A172 (cell line): Measurements from ENCODE around the gene PLCG2. TPM values are rescaled to one million over a fixed set of nuclear protein-coding genes. Genes with fewer than 3 reads are reported as not detected.
A peak's percentile ranks its signal among the peaks of the same experiment; 100 is the strongest.
"Not testable (repeated sequence)": the region's sequence is repeated elsewhere in the genome, so short reads cannot be mapped to it uniquely, and the experiment has no call there.

Source experiments
- DNase-seq: peaks from one replicate; pipeline ENCODE4 v3.0.0-alpha.2; 2015; ENCODE audit warnings: low spot score
- total RNA-seq: library from RNA; depleted of rRNA; stranded (reverse); fragments of >200 nt; shearing (Covaris generic); gene quantifications from 2 replicates; pipeline ENCODE4 v1.2.3, GENCODE V29; 2014; rRNA removed

PLCG2 gene
- 3.8 and 3.9 TPM in 2 replicates for total RNA-seq

DNA sequence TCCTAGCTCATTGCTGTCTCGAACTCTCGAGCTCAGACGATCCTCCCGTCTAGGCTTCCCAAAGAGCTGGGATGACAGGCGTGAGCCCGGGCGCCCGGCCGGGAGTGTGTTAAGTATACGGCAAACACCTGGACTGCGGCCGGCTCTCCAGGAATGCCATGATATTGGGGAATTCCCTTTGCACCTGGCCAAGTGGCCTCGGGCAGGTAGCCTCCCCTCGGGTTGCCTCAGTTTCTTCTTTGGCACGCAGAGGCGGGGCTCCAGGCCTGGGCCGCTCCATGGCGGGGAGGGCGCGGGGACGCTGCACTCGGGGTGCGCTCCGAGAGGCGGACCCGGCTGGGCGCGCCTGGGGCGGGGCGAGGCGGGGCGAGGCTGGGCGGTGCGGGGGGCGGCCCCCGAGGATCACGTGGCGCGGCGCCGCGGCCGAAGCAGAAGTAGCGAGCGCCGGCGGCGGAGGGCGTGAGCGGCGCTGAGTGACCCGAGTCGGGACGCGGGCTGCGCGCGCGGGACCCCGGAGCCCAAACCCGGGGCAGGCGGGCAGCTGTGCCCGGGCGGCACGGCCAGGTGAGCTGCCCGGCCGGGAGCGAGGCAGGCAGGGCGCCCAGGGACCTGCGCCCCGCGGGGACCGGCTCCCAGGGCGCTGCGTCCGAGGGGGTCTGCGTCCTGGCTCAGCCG is at the start of gene PLCG2:
Gene PLCG2 (plus strand): TSS at position 431 of the 675 bp plus-strand sequence. CDS start 6,699 bp downstream, outside the sequence.
- peak; percentile 31 for DNase-seq

GRCh38 chr16:81729451-81729850 is 49.6 kb upstream of the PLCG2 start:
- no peak for DNase-seq

- DNase-seq: peak; percentile 92
These were observed 48.7 kb upstream of the PLCG2 start for GRCh38 chr16:81730090-81731051.

DNA sequence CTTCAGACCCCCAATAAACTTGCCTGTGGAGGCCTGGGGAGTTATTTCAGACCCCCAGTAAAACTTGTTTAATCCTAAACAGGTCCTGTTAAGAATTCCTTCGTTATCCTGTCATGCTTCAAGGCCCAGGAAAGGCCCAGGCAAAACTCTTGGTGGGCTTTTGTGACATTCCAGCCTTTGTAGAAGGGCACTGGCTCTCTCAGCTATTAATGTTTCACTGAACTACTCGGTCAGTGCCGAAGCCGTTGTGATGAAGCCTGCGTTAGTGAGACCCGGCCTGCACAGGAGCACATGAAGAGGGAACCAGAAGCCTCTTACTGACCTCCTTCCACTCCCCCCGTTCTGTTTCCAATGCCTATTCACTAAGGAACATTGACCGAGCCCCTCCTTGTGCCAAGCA is 47.4 kb upstream of the PLCG2 start:
- DNase-seq: no peak

- DNase-seq: no peak
These were observed 46.4 kb upstream of the PLCG2 start for GRCh38 chr16:81732699-81733098.

DNA sequence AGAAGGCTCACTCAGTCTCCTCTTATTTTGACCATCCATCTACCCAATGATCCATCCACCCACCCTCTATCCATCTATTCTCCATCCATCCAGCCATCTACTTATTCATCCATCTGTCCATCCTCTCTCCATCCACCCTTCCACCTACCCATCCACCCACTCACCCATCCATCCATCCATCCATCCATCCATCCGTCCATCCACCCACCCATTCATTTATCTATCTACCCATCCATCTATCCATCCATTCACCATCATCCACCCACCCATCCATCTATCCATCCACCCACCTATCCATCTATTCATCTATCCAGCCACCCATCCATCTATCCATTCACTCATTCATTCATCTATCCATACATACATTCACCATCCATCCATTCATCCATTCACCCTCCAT is 45.8 kb upstream of the PLCG2 start:
- DNase-seq: no peak

DNA sequence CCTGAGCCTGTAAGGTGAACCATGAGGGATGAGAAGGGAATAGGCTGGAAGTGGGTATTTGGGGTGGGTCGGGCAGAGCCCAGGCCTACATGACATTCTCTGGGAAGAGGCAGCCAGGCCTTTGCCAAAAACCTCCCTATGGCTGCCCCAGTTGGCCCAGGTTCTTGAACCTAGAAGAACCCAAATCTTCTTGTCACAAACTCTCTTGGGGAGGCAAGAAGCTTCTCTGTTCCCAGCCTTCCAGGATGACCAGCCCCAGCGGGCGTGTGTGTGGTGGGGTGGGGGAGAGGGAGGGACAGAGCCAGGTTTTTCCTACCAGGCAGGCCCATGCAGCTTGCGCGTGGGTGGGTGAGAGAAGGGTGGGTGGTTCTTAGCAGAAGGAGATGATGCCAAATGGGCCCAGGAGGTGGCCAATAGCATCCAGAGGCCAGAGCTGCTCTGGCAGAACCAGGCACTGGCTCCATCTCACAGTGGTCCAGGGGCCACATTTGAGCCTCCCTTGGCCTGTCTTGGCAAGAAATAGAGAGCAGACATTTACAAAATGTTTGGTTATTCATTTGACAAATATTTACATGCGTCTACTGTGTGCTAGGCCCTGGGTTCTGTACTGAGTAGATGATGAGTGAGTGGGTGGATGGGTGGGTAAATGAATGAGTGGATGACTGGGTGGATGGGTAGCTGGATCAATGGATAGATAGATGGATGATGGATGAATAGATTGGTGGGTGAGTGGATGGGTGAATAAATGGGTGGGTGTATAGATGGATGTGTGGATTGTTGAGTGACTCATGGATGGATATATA is 44.3 kb upstream of the PLCG2 start:
- DNase-seq: no peak

GRCh38 chr16:81737885-81738536 is 41.1 kb upstream of the PLCG2 start:
- peak; percentile 84 for DNase-seq

- no peak for DNase-seq
These were observed 40.2 kb upstream of the PLCG2 start for GRCh38 chr16:81738783-81739496.

GRCh38 chr16:81739503-81739902 is 39.6 kb upstream of the PLCG2 start:
- DNase-seq: no peak

DNA sequence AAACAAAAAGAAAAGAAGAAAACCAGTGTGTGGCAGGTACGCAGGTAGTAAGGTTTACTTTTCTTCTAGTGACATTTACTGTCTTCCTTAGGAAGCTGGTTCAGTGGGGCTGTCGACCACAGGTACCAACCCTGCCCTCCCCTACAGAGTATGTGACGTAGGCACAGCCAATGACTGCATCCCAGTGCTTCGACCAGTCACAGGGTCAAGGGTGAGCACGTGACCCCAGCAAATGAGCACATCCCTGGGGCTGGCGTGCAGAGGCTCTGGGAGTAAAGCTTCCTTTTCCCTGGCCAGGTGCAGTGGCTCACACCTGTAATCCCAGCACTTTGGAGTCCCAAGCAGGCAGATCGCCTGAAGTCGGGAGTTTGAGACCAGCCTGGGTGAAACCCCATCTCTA is 38.9 kb upstream of the PLCG2 start:
- DNase-seq: no peak

DNA sequence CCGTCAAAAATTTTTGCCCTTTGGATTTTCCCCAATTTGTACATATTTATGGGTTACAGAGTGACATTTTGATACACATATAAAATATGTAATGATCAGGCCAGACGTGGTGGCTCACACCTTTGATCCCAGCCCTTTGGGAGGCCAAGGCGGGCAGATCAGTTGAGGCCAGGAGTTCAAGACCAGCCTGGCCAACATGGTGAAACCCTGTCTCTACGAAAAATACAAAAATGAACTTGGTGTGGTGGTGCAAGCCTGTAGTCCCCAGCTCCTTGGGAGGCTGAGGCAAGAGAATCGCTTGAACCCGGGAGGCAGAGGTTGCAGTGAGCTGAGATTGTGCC is 37.7 kb upstream of the PLCG2 start:
- DNase-seq: not testable (repeated sequence)

- no peak for DNase-seq
These were observed 34.7 kb upstream of the PLCG2 start for GRCh38 chr16:81744385-81744784.

DNA sequence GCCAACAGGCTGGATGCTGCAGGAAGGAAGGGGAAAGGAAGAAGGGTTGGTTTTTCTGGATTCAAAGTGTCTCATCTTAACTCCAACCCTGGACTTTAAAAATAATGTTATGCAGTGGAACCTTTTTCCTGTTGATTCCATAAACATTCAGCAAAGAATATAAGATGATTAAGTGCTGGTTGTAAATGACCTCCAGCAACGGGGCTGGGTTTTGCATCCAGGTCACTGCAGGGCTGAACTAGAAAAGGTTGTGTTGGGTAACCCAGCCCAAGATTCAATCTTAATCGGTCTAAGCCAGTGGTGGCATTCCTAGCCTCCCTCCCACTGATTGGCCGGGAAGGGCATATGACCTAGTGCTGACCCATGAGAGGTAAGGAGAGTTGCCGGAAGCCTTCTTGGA is 34.2 kb upstream of the PLCG2 start:
- DNase-seq: no peak

GRCh38 chr16:81745704-81746558 is 33.2 kb upstream of the PLCG2 start:
- DNase-seq: peak; percentile 48

DNA sequence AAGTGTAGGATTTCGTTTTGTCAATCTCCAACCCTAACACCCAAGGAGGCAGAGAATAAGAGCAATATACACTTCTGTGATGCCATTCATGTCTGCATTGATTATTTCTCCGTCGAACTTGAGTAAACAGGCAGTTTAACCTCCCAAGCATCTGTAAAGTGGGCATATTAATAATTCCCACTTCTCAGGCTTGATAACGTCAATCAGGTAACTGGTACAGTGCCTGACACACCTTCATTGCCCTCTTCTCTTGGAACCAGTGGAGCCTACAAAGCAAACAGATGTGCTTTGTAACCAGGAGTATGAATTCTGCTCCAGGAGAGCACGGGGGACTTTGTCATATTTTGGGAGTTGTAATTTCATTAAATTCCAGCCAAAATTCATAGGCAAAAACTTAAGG is 32.5 kb upstream of the PLCG2 start:
- DNase-seq: no peak

GRCh38 chr16:81748476-81749198 is 30.5 kb upstream of the PLCG2 start:
- no peak for DNase-seq

- peak; percentile 71 for DNase-seq
These were observed 26.7 kb upstream of the PLCG2 start for GRCh38 chr16:81752225-81752875.

DNA sequence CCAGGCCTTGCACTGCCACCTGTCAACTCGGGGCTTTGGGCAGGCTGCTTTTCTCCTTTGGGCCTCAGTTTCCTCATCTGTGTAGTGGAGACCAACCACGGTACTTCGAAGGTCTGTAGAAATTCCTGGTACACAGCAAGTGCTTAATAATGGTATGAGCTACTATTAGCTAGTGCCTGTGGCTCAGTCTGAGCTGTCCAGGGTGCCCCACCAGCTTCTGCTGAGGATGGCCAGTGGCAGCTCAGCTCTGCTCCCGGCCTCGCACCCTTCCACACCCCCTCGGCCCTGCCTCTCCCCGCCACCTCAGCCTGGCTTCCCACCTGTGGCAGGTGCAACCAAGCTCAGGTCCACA is 26.2 kb upstream of the PLCG2 start:
- DNase-seq: no peak
